Adrenal gland (tissue), 5 donors: ENCODE measurements around the gene GRAMD1B.

Experiments used
- POLR2A ChIP-seq, 2 donors: fragments of 450-650 bp; IDR thresholded peaks; one replicate each; pipeline ENCODE4 v1.6.1; 2017; ENCODE audit warnings: antibody characterized with exemption in 2 of 2, mild to moderate bottlenecking in 2 of 2, moderate library complexity in 1 of 2
- TF ChIP-seq, protein P1 (sequence below), 6 experiments: fragments of 450-650 bp in 4 of 6; fragments of 200-600 bp in 2 of 6; sonication (generic) in 1 of 6; IDR thresholded peaks; 1 replicate in 5 of 6; 2 replicates in 1 of 6; pipeline versions ENCODE4 v1.5.1 to v1.8.0; 2016 to 2021; ENCODE audit warnings: antibody characterized with exemption in 6 of 6, mild to moderate bottlenecking in 2 of 6, moderate library complexity in 1 of 6
- donor health status: DM: no; HTN: no; CAD: no.

DNA sequence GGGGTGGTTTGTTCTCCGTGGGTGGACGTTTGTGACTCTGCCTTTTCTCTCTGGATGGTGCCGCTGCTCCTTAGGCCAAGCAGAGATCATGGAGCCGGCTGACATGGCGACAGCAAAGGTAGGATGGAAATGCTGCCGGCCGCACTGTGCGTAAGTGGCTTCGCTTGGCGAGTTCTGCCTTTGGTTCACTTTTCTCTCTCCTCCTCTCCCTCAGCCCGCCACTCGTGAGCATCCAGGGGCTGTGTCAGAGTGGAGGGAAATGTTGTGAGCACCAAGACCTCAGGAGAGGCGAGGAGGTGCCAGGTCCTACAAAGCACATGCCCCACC, 80.5 kb downstream of the GRAMD1B start:
- TF ChIP-seq POLR2A (IDR thresholded peaks at IDR 0.05): no peak
- TF ChIP-seq, protein P1, sequence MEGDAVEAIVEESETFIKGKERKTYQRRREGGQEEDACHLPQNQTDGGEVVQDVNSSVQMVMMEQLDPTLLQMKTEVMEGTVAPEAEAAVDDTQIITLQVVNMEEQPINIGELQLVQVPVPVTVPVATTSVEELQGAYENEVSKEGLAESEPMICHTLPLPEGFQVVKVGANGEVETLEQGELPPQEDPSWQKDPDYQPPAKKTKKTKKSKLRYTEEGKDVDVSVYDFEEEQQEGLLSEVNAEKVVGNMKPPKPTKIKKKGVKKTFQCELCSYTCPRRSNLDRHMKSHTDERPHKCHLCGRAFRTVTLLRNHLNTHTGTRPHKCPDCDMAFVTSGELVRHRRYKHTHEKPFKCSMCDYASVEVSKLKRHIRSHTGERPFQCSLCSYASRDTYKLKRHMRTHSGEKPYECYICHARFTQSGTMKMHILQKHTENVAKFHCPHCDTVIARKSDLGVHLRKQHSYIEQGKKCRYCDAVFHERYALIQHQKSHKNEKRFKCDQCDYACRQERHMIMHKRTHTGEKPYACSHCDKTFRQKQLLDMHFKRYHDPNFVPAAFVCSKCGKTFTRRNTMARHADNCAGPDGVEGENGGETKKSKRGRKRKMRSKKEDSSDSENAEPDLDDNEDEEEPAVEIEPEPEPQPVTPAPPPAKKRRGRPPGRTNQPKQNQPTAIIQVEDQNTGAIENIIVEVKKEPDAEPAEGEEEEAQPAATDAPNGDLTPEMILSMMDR (IDR thresholded peaks at IDR 0.05): no peak
